DMS53 treated with DMSO at 0.1 percent for 48 hours (cell line): ENCODE results near the gene ANKRD12.
"Not testable (repeated sequence)": the region's sequence is repeated elsewhere in the genome, so short reads cannot be mapped to it uniquely, and the experiment has no call there.

ENCODE experiments used
- DNase-seq: peaks from one replicate; lab custom pipeline; 2025; ENCODE audit not compliant: unreplicated experiment; lab: John Stamatoyannopoulos, UW

ANKRD12 gene

DNA sequence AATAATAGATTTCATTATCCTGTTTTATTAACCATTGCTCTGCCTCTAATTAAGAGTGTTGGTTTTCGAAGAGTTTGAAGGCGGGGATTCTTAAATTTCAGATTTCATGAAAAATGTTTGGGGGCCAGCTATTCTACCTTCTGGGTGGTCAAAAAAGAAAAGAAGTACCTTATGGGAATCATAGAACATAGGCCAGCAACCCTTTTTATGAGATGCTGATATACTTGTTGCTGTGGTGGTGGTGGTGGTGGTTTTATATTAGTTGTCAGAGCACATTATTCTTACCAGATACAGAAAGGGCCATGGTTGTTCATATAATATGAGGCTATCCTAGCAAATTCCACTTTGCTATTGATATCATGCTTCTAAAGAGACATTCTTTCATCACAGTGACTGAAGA lies 4.4 kb downstream of the ANKRD12 start:
- no peak for DNase-seq

DNA sequence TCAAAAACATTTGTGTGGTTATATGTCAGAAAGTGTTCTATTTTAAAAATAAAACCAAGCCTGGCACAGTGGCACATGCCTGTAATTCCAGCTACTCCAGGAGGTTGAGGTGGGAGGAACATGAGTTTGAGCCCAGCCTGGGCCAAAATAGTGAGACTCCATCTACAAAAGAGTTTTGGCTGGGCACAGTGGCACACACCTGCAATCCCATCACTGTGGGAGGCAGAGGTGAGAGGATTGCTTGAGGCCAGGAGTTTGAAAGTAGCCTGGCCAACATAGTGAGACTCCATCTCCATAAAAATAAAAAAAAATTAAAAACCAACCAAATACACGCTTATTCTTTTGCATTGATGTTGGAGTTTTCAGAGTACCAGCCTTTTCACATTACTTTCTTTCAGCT lies 9.6 kb downstream of the ANKRD12 start:
- DNase-seq: no peak

DNA sequence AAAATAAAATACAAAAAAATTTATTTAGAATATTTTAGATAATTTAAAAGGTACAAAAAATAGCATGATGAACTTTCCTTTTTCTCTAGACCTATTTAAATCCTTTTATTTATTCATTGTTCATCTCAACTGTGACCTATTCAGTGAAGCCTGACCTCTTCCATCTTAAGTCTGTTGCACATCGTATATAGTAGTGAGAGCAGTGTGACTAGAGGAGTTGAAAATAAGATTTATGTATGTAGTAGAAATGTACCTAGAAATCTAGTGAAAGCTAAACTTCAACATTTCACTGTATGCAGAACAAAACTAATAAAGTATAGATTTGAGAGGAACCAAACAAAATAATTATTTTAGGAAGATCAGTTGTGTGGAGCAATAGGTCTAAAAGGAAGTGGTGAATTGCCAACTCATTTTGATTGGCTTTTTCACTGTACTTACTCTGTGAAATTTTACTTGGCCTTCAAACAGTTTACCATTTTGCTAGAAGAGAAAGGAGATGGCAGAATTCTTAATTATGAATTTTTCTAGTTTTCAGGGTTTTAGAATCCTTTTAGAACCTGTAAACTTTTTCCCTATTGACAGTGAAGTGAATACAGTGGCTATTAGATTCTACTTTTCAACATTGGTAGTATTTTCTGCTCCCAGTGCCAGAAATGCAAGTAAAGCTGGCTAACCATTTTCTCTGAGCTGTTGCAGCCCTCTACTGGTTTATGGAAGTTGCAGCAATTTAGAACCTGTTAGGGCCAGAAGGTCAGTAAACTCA lies 11.0 kb downstream of the ANKRD12 start:
- peak; percentile 83 for DNase-seq

DNA sequence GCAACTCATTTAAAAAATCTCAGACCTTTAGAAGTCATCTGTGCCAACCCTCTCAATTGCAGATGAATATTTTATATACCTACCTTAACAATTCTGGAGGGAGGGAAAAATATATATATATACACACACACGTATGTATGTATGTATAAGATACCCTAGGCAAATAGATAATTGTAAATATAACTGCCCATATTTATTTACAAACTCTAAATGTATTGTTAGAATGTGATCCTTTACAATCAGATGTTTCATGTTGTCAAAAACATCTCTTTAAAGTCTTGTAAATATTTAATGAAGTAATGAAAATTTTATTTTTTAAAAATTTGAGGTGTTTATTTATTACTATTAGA lies 11.6 kb downstream of the ANKRD12 start:
- no peak for DNase-seq

DNA sequence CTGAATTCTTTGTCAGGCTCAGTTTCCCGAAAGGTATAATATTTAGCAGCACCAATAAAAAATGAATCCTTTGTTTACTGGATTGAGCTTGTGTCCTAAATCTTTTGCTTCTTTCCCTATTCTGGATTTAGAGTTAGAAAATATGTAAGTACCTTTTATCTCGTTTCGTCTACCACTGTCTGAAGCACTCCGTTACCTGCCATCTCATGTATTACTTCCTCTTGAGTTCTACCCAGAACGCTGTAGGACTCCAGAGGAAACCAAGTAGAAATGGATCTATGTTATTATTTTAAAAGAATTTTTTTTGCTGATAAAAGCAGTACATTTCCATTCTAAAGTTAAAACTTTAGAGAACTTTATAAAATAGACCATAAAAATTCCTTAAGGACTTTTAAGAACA lies 13.5 kb downstream of the ANKRD12 start:
- no peak for DNase-seq

DNA sequence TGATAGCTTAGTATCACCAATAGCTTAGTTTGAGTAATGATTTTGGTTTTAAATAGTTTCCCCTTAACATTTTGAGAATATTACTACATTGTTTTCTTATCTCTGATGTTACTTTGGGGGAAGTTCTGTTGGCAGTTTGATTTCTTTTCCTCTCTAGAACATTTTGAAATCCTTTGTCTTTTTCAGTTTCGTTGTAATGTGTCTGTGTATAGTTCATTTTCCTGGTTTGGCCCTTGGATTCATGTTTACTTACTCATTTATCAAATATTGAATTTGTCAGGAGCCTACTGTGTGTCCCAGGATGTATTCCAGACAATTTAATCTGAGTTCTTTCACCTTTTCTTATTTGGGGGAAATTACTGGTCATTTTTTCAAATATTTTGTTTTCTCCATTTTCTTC lies 16.7 kb downstream of the ANKRD12 start:
- no peak for DNase-seq

DNA sequence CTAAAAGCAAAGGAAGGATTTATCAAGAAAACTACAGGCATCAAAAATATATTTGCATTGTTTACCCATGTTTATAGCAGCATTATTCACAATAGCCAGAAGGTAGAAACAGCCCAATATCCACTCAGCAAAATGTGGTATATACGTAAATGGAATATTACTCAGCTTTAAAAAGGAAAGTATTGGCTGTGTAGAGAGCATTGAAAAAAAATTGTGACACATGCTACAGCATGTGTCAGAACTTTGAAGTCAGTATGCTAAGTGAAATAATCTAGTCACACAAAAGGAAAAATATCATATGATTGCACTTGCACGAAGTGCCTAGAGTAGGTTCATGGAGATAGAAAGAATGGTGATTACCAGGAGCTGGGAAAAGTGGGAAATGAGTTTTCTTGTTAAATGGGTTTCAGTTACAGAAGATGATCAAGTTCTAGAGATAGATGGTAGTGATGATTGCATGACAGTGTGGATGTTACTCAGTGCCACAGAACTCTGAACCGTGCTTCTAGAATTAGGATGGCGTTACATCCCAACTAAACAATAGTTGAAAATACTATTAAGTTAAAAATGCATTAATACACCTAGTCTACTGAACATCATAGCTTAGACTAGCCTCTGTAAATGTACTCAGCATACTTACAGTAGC lies 20.1 kb downstream of the ANKRD12 start:
- no peak for DNase-seq

DNA sequence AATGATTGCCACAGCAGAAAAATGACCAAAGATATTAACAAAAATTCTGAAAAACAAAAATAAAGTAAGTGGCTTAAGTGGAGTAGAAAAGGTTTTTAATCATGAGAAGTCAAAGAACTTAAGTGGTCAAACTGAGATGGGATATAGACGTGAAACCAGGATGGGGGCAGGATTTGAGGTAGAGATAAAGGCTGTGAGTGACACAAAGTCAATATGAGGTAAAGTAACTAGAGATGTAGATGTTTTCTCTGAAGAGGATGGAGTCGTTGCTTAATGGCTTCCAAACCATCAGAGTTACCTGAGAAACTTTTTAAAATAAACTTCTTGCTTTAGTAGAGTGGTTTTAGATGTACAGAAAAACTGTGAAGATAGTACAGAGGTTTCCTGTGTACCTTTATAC lies 21.2 kb downstream of the ANKRD12 start:
- no peak for DNase-seq

DNA sequence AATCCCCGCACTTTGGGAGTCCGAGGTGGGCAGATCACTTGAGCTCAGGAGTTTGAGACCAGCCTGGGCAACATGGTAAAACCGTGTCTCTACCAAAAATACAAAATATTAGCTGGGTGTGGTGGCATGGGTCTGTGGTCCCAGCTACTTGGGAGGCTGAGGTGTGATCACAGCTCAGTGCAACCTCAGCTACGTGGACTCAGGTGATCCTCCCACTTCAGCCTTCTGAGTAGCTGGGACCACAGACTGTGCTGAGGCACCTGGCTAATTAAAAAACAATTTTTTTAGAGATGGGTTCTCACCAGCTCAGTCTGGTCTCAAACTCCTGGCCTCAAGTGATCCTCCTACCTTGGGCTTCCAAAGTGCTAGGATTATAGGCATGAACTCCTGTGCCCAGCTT lies 23.4 kb downstream of the ANKRD12 start:
- DNase-seq: no peak

DNA sequence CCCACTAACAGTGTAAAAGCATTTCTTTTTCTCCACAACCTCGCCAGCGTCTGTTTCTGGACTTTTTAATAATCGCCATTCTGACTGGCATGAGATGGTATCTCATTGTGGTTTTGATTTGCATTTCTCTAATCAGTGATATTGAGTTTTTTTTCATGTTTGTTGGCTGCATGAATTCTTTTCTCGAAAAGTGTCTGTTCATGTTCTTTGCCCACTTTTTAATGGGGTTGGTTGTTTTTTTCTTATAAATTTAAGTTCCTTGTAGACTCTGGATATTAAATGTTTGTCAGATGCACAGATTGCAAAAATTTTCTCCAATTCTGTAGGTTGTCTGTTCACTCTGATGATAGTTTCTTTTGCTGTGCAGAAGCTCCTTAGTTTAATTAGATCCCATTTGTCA lies 26.1 kb downstream of the ANKRD12 start:
- DNase-seq: not testable (repeated sequence)

DNA sequence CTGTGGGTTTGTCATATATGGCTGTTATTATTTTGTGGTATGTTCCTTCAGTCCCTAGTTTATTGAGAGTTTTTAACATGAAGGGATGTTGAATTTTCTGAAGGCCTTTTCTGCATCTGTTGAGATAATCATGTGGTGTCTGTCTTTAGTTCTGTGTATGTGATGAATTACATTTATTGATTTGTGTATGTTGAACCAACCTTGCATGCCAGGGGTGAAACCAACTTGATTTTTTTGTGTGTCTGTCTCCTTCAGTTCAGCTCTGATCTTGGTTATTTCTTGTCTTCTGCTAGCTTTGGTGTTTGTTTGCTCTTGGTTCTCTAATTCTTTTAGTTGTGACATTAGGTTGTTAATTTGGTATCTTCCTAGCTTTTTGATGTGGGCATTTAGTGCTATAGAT lies 27.6 kb downstream of the ANKRD12 start:
- DNase-seq: not testable (repeated sequence)

DNA sequence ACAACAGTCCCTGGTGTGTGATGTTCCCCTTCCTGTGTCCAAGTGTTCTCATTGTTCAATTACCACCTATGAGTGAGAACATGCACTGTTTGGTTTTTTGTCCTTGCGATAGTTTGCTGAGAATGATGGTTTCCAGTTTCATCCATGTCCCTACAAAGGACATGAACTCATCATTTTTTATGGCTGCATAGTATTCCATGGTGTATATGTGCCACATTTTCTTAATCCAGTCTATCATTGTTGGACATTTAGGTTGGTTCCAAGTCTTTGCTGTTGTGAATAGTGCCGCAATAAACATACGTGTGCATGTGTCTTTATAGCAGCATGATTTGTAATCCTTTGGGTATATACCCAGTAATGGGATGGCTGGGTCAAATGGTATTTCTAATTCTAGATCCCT lies 29.3 kb downstream of the ANKRD12 start:
- not testable (repeated sequence) for DNase-seq

DNA sequence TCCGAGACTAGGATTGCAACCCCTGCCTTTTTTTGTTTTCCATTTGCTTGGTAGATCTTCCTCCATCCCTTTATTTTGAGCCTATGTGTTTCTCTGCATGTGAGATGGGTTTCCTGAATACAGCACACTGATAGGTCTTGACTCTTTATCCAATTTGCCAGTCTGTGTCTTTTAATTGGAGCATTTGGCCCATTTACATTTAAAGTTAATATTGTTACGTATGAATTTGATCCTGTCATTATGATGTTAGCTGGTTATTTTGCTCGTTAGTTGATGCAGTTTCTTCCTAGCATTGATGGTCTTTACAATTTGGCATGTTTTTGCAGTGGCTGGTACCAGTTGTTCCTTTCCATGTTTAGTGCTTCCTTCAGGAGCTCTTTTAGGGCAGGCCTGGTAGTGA lies 32.9 kb downstream of the ANKRD12 start:
- DNase-seq: not testable (repeated sequence)

DNA sequence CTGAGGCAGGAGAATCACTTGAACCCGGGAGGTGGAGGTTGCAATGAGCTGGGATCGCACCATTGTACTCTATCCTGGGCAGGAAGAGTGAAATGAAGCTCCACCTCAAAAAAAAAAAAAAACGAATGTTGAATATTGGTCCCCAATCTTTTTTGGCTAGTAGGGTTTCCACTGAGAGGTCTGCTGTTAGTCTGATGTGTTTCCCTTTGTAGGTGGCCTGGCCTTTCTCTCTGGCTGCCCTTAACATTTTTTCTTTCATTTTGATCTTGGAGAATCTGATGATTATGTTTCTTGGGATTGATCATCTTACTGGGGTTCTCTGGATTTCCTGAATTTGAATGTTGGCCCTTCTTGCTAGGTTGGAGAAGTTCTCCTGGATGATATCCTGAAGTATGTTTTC lies 35.3 kb downstream of the ANKRD12 start:
- not testable (repeated sequence) for DNase-seq

DNA sequence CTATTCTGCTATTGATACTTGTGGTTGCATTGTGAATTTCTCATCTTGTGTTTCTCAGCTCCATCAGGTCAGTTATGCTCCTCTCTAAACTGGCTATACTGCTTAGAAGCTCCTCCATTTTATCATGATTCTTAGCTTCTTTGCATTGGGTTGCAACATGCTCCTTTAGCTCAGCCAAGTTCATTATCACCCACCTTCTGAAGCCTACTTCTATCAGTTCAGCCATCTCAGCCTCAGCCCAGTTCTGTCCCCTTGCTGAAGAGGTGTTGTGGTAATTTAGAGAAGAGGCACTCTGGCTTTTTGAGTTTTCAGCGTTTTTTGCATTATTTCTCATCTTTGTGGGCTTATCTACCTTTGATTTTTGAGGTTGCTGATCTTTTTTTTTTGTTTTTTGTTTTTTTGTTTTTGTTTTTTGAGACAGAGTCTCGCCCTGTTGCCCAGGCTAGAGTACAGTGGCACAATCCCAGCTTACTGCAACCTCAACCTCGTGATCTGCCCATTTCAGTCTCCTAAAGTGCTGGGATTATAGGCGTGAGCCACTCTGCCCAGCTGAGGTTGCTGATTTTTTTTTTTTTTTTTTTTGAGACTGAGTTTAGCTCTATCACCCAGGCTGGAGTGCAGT lies 36.0 kb downstream of the ANKRD12 start:
- no peak for DNase-seq

DNA sequence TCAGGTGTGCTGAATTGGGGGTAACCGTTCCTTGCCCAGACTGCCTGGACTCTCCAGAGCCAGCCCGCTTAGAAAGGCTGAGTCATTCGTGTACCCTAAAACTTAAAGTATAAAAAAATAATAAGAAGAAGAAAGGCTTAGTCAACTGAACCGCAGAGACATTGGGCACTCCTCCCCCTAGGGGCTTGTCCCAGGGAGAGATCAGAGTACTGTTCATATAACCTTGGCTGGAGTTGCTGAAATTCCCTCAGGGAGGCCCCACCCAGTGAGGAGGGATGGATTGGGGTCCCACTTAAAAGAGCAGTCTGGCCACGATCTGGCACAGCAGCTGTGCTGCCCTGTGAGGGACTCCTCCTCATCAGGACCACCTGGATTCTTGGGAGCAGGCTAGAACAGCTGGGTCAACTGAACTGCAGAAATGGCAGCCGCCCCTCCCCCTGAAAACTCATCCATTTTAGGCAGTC lies 37.2 kb downstream of the ANKRD12 start:
- DNase-seq: no peak

DNA sequence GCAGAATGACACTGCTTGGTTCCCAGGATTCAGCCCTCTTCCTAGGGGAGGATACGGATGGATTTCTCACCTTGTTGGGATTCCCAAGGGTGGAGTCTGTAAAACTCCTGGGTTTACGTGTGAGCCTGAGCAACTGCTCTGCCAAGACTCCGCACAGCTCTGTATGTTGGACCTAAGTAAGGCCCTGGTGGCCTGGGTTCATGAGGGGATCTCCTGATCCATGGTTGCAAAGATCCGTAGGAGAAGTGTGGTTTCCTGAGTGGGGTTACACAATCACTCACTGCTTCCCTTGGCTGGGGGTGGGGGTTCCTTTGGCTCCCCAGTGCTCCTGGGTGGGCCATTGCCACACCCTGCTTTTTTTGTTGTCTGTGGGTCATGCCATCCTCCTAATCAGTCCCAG lies 37.7 kb downstream of the ANKRD12 start:
- no peak for DNase-seq

DNA sequence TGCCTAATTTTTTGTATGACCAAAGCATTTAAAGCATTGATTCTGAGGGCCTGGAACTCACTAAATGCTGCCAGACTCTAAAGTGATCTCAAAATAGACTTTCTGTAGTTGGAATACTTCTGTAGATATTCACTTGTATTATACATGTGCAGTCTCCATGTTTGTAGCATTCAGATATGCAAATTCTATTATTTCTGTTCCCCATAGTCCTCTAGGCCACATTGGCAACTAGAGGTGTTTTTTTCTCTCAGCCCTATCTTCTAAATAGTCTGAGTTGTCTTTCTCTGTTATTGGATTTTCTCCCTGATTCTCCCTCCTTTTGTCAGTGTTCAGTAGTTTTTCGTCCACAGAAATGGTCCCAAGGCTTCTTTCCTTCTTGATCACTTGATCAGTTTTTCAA lies 38.5 kb downstream of the ANKRD12 start:
- DNase-seq: no peak

DNA sequence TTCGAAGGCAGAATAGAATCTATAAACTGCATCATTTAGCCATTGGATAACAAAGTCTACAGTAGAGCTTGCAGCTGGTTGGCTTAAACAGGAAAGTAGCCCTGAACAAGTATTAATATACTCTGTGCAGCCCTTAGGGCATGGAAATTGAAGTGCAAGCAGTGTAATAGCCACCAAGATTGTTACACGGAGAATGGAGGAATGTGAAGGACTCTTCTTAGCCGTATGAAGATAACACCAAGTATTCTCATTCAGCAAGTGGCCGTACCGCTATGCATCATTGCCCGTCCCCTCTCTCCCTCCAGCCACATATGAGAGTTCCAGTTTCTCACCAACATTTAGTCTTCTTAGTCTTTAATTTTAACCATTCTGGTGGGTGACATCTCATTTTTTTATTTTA lies 40.5 kb downstream of the ANKRD12 start:
- DNase-seq: no peak

DNA sequence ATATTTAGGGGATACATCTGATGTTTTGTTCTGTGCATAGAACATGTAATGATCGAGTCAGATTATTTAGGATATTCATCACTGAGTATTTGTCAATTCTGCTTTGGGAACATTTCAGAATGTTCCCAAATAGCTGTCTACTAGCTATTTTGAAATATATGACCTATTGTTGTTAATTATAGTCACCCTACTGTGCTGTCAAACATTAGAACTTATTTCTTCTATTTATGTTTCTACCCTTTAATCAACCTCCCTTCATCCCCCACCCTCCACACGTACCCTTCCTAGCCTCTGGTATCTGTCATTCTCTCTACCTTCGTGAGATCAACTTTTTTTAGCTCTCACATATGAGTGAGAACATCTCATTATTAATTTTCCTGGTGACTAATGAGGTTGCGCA lies 40.9 kb downstream of the ANKRD12 start:
- DNase-seq: no peak

DNA sequence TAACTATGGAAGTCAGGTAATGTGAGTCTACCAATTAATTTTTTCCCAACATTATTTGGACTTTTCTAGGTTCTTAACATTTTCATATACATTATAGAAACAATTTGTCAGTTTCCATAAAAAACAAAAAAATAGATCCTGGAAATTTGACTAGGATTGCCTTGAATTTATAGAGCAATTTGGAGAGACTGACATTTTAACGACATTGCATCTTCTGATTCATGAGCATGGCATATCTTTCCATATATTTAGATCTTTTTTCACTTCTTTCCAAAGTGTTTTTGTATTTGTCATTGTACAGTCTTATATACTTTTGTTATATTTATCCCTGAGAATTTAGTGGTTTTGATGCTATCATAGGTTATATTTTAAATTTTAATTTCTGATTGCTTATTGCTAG lies 42.0 kb downstream of the ANKRD12 start:
- no peak for DNase-seq

DNA sequence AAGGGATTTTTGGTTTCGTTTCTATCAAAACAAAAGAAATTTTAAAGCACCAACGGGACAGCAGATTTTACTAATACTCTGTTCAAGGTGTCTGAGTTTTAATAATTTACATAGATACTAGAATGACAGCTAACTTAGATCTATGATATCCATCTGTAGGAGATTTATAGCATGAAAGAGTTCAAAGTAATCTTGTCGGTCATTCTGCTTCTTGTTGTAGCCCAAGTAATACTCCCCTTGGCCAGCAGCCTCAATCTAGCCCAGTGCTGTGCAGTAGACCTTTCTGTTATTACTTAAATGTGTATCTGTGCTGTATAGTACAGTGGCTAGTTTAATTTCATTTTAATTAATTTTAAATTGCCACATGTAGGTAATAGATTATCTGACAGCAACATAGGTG lies 44.7 kb downstream of the ANKRD12 start:
- no peak for DNase-seq
